Colonic mucosa (tissue), 4 donors: ENCODE data around the gene MAP3K10. TPM values are rescaled to one million over a fixed set of nuclear protein-coding genes. Genes with fewer than 3 reads are reported as not detected.

Source experiments
- DNase-seq: peaks from one replicate; pipeline ENCODE4 v3.0.0-alpha.2; 2020
- H3K27ac ChIP-seq: fragments of 200-600 bp; one replicate; pipeline ENCODE4 v1.8.0; 2021
- H3K27me3 ChIP-seq: fragments of 200-600 bp; one replicate; pipeline ENCODE4 v1.8.0; 2021
- H3K36me3 ChIP-seq: fragments of 200-600 bp; one replicate; pipeline ENCODE4 v1.8.0; 2021
- H3K4me1 ChIP-seq: fragments of 200-600 bp; one replicate; pipeline ENCODE4 v1.8.0; 2021; ENCODE audit warnings: mild to moderate bottlenecking
- H3K4me3 ChIP-seq: fragments of 200-600 bp; one replicate; pipeline ENCODE4 v1.8.0; 2021
- H3K9ac ChIP-seq, 2 donors: one replicate each; pipeline ENCODE4 v1.7.0; 2013; ENCODE audit warnings: control low read depth in 2 of 2, low read depth in 2 of 2, low read length in 2 of 2
- H3K9me3 ChIP-seq: fragments of 200-600 bp; one replicate; pipeline ENCODE4 v1.8.0; 2021
- CTCF ChIP-seq: fragments of 200-600 bp; IDR thresholded peaks from one replicate; pipeline ENCODE4 v1.8.0; 2022; ENCODE audit warnings: antibody characterized with exemption, mild to moderate bottlenecking
- intact Hi-C: fragments of 100-400 bp; cut with DNase I; formaldehyde crosslinking; loops from one replicate; pipeline ENCODE4 v1.14.1; 2022
- total RNA-seq, 2 donors: library from RNA; stranded (reverse); fragmentation: NEBNext Ultra II Directional in 1 of 2; extraction: Animal tissue kit (Norgen Biotek cat#: 25700) in 1 of 2; gene quantifications; one replicate each; pipeline ENCODE4 v1.2.1, GENCODE V29; 2021
- donor health status: healthy.
- donor health status: DM: no; HTN: no; CAD: no.
- donor health status: DM: no; HTN: no; CAD: no.

The MAP3K10 gene
- total RNA-seq, 2 donors from 2014 or later, result 9.1 to 10.9 TPM

- no peak overlapping the region for H3K9ac ChIP-seq
- DNase-seq, result no peak
- no peaks in the 10 kb centered on the region for H3K9me3 ChIP-seq
- TF ChIP-seq CTCF, result no peak
- intact Hi-C loops, result no loop called here
- H3K27me3 ChIP-seq, result no peaks in the 10 kb centered on the region
- H3K27ac ChIP-seq, result no peak overlapping the region
- H3K36me3 ChIP-seq, result no peaks in the 10 kb centered on the region
- no peaks in the 10 kb centered on the region for H3K4me1 ChIP-seq
- no peak overlapping the region for H3K4me3 ChIP-seq
These were observed 72.5 kb downstream of the MAP3K10 start for GRCh38 chr19:40263440-40264313.

- H3K27me3 ChIP-seq, result no peaks in the 10 kb centered on the region
- no peak for TF ChIP-seq CTCF
- H3K27ac ChIP-seq, result no peak overlapping the region
- H3K9me3 ChIP-seq, result no peaks in the 10 kb centered on the region
- H3K4me1 ChIP-seq, result no peaks in the 10 kb centered on the region
- DNase-seq, result no peak
- intact Hi-C loops, result no loop called here
- no peak overlapping the region for H3K9ac ChIP-seq
- H3K36me3 ChIP-seq, result no peaks in the 10 kb centered on the region
- H3K4me3 ChIP-seq, result no peak overlapping the region
These were observed 73.3 kb downstream of the MAP3K10 start for GRCh38 chr19:40264314-40265054.

Other genes with a start within 250 kb of the MAP3K10 start
- 100 to 1,000 TPM in 1 of 2 donors, 10 to 100 TPM in 1; 87.3 to 143 TPM for gene PSMC4, start 220.3 kb upstream of the MAP3K10 start, total RNA-seq
- gene ZNF546, start 194.4 kb upstream of the MAP3K10 start, total RNA-seq, result 1 to 10 TPM; 1.1 to 1.3 TPM
- 10 to 100 TPM; 14.3 to 21.7 TPM for gene ZNF780B, start 135.2 kb upstream of the MAP3K10 start, total RNA-seq
- 10 to 100 TPM; 13.1 to 13.4 TPM for gene ZNF780A, start 100.5 kb upstream of the MAP3K10 start, total RNA-seq
- under 1 TPM; 0.30 to 0.69 TPM for gene TTC9B, start 27.0 kb downstream of the MAP3K10 start, total RNA-seq
- under 1 TPM; 0.50 to 0.64 TPM for gene CCNP, start 35.3 kb downstream of the MAP3K10 start, total RNA-seq
- 100 to 1,000 TPM in 1 of 2 donors, 10 to 100 TPM in 1; 95.4 to 119 TPM for gene AKT2, start 93.9 kb downstream of the MAP3K10 start, total RNA-seq
- 10 to 100 TPM in 1 of 2 donors, 1 to 10 TPM in 1; 9.2 to 14.9 TPM for gene C19orf47, start 157.0 kb downstream of the MAP3K10 start, total RNA-seq
- 100 to 1,000 TPM in 1 of 2 donors, 10 to 100 TPM in 1; 82.3 to 138 TPM for gene PLD3, start 157.3 kb downstream of the MAP3K10 start, total RNA-seq
- not detected for gene HIPK4, start 198.8 kb downstream of the MAP3K10 start, total RNA-seq
- gene PRX, start 222.0 kb downstream of the MAP3K10 start, total RNA-seq, result 1 to 10 TPM; 1.4 to 1.7 TPM
- gene SERTAD1, start 234.6 kb downstream of the MAP3K10 start, total RNA-seq, result 10 to 100 TPM in 1 of 2 donors, 1 to 10 TPM in 1; 8.7 to 16.0 TPM